Activated CD4-positive, alpha-beta T cell treated with anti-CD3 and anti-CD28 coated beads for 4 hours (primary cell): ENCODE measurements around the gene GCDH.
"Not testable (repeated sequence)": the region's sequence is repeated elsewhere in the genome, so short reads cannot be mapped to it uniquely, and the experiment has no call there.

ENCODE experiments used
- DNase-seq, 2 donors: peaks; one replicate each; pipeline ENCODE4 v3.0.0-alpha.2; 2020

The GCDH gene

GRCh38 chr19:12890787-12891552 is at the start of gene GCDH:
Gene GCDH (plus strand): TSS chr19:12891160. CDS start chr19:12891305, 145 bp downstream.
- DNase-seq: peak; percentile 95 to 97

- no peak for DNase-seq
Observed at GRCh38 chr19:12842511-12842910, 48.4 kb upstream of the GCDH start.

- no peak for DNase-seq
Observed at GRCh38 chr19:12843328-12843727, 47.6 kb upstream of the GCDH start.

GRCh38 chr19:12843999-12844732 is 46.8 kb upstream of the GCDH start:
- no peak for DNase-seq

- DNase-seq: not testable (repeated sequence)
Observed at GRCh38 chr19:12846613-12847012, 44.3 kb upstream of the GCDH start.

GRCh38 chr19:12847159-12848139 is 43.5 kb upstream of the GCDH start:
- peak; percentile 78 to 83 for DNase-seq

- DNase-seq: no peak
Observed at GRCh38 chr19:12856653-12857052, 34.3 kb upstream of the GCDH start.

GRCh38 chr19:12858041-12858928 is 32.7 kb upstream of the GCDH start:
- no peak for DNase-seq

- no peak for DNase-seq
Observed at GRCh38 chr19:12859546-12859945, 31.4 kb upstream of the GCDH start.

- DNase-seq: no peak
Observed at GRCh38 chr19:12864143-12864542, 26.8 kb upstream of the GCDH start.

- no peak for DNase-seq
Observed at GRCh38 chr19:12864721-12865715, 25.9 kb upstream of the GCDH start.

GRCh38 chr19:12865746-12866415 is 25.1 kb upstream of the GCDH start:
- DNase-seq: no peak

- DNase-seq: no peak
Observed at GRCh38 chr19:12866416-12867119, 24.4 kb upstream of the GCDH start.

GRCh38 chr19:12867120-12868099 is 23.6 kb upstream of the GCDH start:
- peak; percentile 42 to 43 for DNase-seq

GRCh38 chr19:12868540-12869112 is 22.3 kb upstream of the GCDH start:
- no peak for DNase-seq

- DNase-seq: no peak
Observed at GRCh38 chr19:12871681-12872080, 19.3 kb upstream of the GCDH start.

- no peak for DNase-seq
Observed at GRCh38 chr19:12872255-12872654, 18.7 kb upstream of the GCDH start.
